ENCODE results near the gene CNGA2.

GRCh38 chrX:151726751-151727150, 7.8 kb upstream of the CNGA2 start:
- TF ChIP-seq CTCF (IDR thresholded peaks at IDR 0.05) = no peak
- TF ChIP-seq POLR2A (IDR thresholded peaks at IDR 0.05) = no peak
